ENCODE results near the gene COLGALT1. TPM values are rescaled to one million over a fixed set of nuclear protein-coding genes. Genes with fewer than 3 reads are reported as not detected.
A peak's percentile ranks its signal among the peaks of the same experiment; 100 is the strongest.

Gene COLGALT1
- total and polyA plus RNA-seq, 10 of the 15 experiments (the other 5 are each of a cell fraction or from before 2014, with no cell fraction given) = 1.2 to 78.8 (median 29.8) TPM

DNA sequence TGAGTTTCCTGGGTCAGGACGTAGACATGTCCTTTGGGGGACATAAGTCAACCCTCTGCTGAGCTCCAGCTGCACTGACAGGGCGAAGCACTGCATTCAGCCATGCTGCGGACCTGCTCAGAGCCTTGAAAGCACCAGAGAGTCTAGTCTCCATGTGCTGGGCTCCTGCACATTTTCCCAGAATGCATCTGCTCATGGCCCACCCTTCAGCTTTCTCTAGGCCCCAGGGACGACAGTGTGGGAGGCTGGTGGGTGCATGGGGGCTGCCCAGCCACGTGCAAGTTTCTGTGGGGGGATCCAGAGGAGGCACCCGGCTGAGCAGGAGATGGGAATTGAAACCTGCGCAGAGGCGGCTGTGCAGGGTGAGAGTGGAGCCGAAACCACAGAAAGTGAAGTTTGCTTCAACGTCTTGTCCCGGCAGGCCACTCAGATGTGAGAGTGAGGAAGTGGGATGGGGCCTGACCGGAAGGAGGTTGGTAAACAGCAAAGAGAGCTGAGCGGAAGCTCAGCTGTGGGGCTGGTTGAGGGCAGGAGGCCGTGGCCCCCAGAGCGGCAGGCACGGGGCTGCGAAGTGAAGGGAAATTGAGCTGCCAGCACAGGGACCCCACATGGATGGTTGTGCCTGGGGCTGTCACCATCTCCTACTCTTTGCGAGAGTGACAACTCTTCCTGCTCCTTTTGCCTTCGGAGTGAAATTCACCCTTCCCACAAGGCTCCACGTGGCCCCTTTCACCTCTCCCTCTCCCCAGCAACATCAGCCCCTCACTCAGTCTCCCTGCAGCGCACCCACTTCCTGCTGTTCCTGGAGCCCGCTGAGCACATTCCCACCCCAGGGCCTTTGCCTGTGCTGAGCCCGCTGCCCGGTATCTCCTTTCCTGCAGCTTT lies 32.2 kb upstream of the COLGALT1 start (continued):
- no peak for TF ChIP-seq ZNF592 (IDR thresholded peaks at IDR 0.05)
- peak; percentile 30; the same call in 1 of the 2 replicates for TF ChIP-seq ASH2L (IDR thresholded peaks at IDR 0.05; ENCODE audit: borderline replicate concordance, low read depth)
- TF ChIP-seq E4F1 (IDR thresholded peaks at IDR 0.05; ENCODE audit: borderline replicate concordance, partially characterized antibody) = peak; percentile 64
- TF ChIP-seq CHD4 (IDR thresholded peaks at IDR 0.05) = no peak
- TF ChIP-seq, protein P1, sequence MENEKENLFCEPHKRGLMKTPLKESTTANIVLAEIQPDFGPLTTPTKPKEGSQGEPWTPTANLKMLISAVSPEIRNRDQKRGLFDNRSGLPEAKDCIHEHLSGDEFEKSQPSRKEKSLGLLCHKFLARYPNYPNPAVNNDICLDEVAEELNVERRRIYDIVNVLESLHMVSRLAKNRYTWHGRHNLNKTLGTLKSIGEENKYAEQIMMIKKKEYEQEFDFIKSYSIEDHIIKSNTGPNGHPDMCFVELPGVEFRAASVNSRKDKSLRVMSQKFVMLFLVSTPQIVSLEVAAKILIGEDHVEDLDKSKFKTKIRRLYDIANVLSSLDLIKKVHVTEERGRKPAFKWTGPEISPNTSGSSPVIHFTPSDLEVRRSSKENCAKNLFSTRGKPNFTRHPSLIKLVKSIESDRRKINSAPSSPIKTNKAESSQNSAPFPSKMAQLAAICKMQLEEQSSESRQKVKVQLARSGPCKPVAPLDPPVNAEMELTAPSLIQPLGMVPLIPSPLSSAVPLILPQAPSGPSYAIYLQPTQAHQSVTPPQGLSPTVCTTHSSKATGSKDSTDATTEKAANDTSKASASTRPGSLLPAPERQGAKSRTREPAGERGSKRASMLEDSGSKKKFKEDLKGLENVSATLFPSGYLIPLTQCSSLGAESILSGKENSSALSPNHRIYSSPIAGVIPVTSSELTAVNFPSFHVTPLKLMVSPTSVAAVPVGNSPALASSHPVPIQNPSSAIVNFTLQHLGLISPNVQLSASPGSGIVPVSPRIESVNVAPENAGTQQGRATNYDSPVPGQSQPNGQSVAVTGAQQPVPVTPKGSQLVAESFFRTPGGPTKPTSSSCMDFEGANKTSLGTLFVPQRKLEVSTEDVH (IDR thresholded peaks at IDR 0.05; ENCODE audit: low read depth, partially characterized antibody) = no peak
- no peak for TF ChIP-seq ZBTB11 (CRISPR knock-in tag; IDR thresholded peaks at IDR 0.05)
- peak; percentile 80; the same call in 1 of the 2 replicates for TF ChIP-seq HDGF (IDR thresholded peaks at IDR 0.05)
- peak; percentile 95 for TF ChIP-seq ZNF687 (IDR thresholded peaks at IDR 0.05)
- no peak for TF ChIP-seq SIN3A (IDR thresholded peaks at IDR 0.05; ENCODE audit: low read depth, low read length)

Measured in GM12878 (cell line).